HG03196 (cell line): ENCODE results near the gene SMIM35.

Source experiments
- ATAC-seq: cut with Tn5 transposase; IDR thresholded peaks from one replicate; pipeline ENCODE4 v1.9.1; 2021; ENCODE audit not compliant: unreplicated experiment

The SMIM35 gene

DNA sequence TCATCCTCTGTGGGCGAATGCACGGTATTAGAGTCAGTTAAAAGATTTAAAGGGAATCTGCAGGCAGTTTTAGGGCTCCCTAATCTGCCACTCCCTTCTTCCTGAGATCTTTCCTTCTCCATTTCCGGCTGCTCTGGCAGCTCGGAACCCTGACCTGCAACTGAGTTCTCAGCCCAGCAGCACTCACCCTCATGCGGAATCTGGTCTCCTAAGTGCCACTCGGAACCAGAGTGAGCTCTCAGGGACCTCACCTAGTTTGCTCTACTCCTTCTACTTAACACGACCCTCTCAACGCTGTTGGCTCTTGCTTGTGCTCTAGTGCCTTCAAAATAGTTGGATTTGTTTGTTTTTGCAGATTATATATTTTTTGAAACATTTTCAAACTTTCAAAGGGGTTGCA is 119.9 kb downstream of the SMIM35 start:
- ATAC-seq = no peak

DNA sequence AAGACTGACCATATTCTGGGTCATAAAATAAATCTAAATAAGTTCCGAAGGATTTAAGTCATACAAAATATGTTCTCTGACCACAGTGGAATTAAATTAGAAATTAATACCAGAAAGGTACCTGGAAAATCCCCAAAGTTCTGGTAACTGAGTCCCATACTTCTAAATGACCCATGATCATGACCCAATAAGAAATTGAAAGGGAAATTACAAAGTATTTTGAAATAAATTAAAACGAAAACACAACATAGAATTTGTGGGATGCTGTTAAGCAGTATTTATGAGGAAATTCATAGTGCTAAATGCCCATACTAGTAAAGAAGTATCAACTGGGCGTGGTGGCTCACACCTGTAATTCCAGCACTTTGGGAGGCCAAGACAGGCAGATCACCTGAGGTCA is 123.9 kb downstream of the SMIM35 start:
- ATAC-seq = no peak

DNA sequence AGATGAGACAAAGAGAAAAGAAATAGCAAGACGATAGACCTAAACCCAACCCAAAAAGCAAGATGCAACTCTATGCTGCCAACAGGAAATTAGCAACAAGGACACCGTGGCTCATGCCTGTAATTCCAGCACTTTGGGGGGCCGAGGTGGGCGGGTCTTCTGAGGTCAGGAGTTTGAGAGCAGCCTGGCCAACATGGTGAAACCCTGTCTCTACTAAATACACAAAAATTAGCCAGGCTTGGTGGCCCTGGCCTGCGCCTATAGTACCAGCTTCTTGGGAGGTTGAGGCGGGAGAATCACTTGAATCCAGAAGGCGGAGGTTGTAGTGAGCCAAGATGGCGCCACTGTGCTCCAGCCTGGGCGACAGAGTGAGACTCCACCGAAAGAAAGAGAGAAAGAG is 124.9 kb downstream of the SMIM35 start:
- ATAC-seq = no peak

DNA sequence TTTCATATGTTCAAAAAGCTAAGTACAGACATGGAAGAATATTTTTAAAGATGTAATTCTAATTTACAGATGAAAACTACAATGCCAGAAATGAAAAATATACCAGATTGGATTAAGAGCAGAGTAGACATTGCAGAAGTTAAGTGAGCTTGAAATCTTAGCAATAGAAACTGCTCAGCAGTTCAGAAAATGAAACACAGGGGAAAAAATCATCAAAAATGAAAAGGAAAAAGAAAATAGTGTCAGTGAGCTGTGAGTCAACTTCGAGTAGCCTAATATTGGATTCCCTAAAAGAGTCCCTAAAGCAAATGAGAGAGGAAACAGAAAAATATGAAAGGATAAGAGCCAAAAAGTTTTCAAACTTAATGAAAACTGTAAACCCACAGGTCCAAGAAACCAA is 126.4 kb downstream of the SMIM35 start:
- no peak for ATAC-seq

DNA sequence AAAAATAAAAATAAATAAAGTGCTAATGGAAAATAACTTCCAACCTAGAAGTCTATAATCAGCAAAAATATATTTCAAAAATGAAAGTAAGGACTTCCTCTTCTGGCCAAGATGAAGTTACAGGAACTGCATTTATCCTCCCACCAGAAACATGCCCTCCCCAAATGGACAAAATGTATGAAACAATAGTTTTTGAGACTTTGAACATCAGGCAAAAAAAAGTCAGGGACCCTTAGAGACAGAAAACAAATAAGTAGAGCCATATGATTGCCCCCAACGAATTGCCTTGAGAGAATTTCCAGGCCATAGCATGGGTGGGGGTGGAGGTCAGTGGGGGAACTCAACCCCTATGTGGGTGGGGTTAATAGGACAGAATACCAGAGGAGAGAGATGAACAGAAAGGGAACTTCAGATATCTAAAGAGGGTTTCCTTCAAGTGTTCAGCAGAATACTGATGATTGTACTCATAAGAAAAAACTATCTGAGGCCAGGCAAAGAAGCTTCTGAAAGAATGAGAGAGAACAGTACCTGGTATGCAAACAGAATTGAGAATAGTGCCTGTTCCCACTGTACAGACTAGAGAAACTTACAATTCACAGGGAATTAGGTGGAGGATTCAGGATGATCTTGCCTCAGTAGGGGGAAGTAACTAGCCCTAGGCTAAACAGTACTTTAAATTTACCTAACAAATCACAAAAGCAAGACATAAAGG is 127.2 kb downstream of the SMIM35 start:
- no peak for ATAC-seq

DNA sequence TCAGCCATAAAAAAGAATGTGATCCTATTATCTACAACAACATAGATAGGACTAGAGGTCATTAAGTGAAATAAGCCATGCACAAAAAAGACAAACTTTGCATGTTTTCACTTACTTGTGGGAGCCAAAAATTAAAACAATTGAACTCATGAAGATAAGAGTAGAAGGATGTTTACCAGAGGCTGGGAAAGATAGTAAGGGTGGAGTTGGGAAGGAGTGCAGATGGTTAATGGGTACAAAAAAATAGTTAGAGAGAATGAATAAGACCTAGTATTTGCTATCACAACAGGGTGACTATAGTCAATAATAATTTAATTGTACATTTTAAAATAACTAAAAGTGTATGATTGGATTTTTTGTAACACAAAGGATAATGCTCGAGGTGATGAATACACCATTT is 127.8 kb downstream of the SMIM35 start:
- no peak for ATAC-seq
